GM12873 (cell line): ENCODE data around the gene PARD3.

Source experiments
- TF ChIP-seq, protein P1 (sequence below): IDR thresholded peaks from 2 replicates; pipeline ENCODE4 v1.5.1; 2012; ENCODE audit warnings: low read depth, mild to moderate bottlenecking, moderate library complexity, low read length, control low read depth; ENCODE audit not compliant: insufficient read depth; ENCODE audit errors: missing control alignments

The PARD3 gene

DNA sequence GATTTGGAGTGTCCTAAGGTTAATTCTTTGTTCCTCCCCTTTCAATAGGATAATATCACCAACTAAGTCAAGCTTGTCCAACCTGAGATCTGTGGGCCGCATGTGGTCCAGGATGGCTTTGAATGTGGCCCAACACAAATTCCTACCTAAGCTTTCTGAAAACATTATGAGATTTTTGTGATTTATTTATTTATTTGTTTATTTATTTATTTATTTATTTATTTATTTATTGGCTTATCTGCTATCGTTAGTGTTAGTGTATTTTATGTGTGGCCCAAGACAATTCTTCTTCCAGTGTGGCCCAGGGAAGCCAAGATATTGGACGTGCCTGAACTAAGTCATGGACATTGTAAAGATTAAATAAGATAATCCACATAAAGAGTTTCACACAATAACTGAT, 446.0 kb downstream of the PARD3 start:
- TF ChIP-seq, protein P1, sequence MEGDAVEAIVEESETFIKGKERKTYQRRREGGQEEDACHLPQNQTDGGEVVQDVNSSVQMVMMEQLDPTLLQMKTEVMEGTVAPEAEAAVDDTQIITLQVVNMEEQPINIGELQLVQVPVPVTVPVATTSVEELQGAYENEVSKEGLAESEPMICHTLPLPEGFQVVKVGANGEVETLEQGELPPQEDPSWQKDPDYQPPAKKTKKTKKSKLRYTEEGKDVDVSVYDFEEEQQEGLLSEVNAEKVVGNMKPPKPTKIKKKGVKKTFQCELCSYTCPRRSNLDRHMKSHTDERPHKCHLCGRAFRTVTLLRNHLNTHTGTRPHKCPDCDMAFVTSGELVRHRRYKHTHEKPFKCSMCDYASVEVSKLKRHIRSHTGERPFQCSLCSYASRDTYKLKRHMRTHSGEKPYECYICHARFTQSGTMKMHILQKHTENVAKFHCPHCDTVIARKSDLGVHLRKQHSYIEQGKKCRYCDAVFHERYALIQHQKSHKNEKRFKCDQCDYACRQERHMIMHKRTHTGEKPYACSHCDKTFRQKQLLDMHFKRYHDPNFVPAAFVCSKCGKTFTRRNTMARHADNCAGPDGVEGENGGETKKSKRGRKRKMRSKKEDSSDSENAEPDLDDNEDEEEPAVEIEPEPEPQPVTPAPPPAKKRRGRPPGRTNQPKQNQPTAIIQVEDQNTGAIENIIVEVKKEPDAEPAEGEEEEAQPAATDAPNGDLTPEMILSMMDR = no peak

GRCh38 chr10:34364253-34365037, 450.7 kb downstream of the PARD3 start:
- TF ChIP-seq, protein P1 = no peak

DNA sequence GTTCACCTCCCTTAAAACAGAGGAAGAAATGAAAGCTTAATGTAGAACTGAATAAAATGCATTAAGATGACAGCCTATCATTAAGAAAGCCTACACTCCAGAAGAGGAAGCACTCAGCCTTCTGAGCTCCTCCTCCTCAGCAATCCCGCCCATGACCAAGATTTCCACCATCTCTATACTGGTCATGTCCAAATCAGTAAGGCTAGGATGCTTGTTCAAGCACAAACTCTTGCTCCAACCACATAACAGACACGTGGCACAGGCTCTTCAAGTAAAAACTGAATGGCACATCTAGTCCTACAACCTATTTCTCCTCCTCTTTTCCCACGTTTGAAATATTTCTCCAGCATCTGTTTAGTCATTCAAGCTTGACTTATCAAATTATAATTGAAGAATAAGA, 454.1 kb downstream of the PARD3 start:
- TF ChIP-seq, protein P1 = no peak

- TF ChIP-seq, protein P1 = no peak
Observed at GRCh38 chr10:34359435-34359813, 455.7 kb downstream of the PARD3 start.

GRCh38 chr10:34358729-34359434, 456.2 kb downstream of the PARD3 start:
- TF ChIP-seq, protein P1 = no peak

- TF ChIP-seq, protein P1 = no peak
Observed at GRCh38 chr10:34356463-34356862, 458.6 kb downstream of the PARD3 start.

DNA sequence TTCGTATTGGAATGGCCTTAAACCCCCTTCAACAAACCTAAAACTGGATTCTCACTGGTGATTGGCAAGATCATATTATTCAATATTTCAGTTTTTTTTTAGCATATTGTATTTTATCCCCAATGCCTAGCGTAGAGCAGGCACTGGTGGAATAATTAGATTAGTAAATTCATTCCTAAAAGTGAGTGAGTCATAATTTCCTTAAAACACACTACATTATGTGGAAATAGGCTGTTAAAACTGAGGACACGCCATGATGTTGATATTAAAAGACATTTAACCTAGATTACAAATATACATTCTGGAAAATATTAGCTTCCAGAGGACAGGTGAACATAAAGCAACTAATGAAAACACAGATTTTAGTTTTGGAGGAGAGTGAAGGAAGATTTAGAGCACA, 463.9 kb downstream of the PARD3 start:
- TF ChIP-seq, protein P1 = no peak
